GM13976 (cell line): ENCODE results near the gene STXBP2.

Experiments used
- DNase-seq: peaks from one replicate; pipeline ENCODE4 v3.0.0; 2012; ENCODE audit warnings: low spot score
- in situ Hi-C: fragments of 300-500 bp; cut with MboI; formaldehyde crosslinking; loops from one replicate; pipeline ENCODE4 v1.12.0; 2022; ENCODE audit warnings: low sequenced_read_pairs, mixed read lengths, inconsistent platforms; ENCODE audit not compliant: unreplicated experiment
- TF ChIP-seq, protein P1 (sequence below): IDR thresholded peaks from 2 replicates; pipeline ENCODE4 v1.5.1; 2012; ENCODE audit warnings: borderline replicate concordance, mild to moderate bottlenecking; ENCODE audit not compliant: insufficient read depth; ENCODE audit errors: extremely low read depth, missing control alignments, control extremely low read depth

The STXBP2 gene

DNA sequence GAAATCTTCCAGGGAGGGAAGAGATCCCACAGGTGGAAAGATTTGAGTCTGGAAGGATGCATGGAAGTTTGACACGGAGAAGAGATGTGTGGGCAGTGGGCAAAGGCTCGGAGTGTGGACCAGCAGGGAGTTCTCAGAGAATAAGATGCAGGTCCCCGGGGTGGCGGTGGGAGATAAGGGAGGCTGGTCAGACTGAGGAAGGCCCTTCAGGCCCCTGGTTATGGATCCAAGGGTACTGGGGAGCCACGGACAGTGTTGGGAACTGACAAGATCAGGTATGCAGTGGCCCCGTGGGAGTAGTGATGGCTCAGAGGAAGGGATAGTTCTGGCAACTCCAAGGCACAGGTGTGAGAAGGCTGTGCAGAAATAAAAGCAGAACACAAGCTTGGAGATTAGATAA lies 38.7 kb upstream of the STXBP2 start:
- no peak for DNase-seq
- TF ChIP-seq, protein P1, sequence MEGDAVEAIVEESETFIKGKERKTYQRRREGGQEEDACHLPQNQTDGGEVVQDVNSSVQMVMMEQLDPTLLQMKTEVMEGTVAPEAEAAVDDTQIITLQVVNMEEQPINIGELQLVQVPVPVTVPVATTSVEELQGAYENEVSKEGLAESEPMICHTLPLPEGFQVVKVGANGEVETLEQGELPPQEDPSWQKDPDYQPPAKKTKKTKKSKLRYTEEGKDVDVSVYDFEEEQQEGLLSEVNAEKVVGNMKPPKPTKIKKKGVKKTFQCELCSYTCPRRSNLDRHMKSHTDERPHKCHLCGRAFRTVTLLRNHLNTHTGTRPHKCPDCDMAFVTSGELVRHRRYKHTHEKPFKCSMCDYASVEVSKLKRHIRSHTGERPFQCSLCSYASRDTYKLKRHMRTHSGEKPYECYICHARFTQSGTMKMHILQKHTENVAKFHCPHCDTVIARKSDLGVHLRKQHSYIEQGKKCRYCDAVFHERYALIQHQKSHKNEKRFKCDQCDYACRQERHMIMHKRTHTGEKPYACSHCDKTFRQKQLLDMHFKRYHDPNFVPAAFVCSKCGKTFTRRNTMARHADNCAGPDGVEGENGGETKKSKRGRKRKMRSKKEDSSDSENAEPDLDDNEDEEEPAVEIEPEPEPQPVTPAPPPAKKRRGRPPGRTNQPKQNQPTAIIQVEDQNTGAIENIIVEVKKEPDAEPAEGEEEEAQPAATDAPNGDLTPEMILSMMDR: no peak
- in situ Hi-C loops: no loop called here

DNA sequence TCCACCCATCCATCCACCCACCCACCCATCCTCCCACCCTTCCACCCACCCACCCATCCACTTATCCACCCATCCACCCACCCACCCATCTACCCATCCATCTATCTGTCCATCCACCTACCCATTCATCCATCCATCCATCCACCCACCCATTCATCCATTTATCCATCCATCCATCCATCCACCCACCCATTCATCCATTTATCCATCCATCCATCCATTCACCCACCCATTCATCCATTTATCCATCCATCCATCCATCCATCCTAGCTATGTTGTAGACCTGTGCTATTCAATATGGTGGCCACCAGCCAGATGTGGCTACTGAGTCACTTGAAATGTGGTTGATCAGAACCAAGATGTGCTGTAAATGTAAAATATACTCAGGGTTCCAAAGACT lies 36.2 kb upstream of the STXBP2 start:
- TF ChIP-seq, protein P1: no peak
- in situ Hi-C loops: no loop called here
- no peak for DNase-seq

DNA sequence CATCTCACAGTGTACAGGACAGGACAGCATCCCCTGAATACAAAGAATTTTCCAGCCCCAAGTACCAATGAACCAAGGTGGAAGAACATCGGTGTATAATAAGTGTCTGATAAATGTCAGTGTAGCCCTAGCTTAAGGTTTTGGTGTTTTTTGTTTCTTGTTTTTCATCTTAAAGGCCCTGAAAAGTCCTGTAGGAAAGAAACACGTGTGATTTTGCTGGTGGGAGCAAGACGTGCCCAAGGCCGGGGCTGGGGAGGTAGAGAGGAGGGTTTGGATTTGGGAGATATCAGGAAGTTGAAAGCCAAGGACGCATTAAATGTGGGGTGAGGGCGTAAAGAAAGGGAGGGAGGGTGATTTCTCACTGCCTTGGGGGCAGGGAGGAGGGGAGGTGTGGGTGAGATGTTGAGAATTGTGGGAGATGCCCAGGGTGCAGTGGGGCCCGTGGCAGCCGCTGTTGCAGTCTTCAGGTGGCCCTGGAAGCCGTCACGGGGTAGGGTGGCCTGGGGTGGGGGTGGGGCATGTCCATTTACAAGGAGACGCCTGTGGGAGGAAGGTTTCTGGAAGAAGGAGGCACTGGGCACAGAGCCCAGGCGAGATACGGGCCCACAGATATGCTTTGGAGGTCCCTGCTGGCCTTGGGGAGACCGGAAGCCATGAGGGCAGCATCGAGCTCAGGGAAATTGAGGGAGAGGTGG lies 34.5 kb upstream of the STXBP2 start:
- TF ChIP-seq, protein P1: no peak
- in situ Hi-C loops: no loop called here
- DNase-seq: no peak

DNA sequence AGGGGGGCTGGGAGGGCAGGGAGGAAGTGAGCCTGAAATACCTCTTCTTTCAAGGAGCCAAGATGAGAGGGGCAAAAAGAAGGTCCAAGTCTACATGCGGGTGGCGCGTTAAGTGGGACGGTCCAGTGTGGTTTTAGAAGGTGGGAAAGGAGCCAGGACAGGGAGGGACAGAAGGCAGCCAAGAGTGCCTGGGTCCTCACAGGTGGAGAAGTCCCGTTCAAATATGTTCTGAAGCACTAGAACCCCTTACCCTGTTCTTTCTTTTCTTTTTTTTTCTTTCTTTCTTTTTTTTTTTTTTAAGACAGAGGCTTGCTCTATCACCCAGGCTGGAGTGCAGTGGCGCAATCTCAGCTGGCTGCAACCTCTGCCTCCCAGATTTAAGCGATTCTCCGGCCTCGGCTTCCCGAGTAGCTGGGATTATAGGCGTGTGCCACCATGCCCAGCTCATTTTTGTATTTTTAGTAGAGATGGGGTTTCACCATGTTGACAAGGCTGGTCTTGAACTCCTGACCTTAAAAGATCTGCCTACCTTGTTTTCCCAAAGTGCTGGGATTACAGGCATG lies 33.9 kb upstream of the STXBP2 start:
- in situ Hi-C loops: no loop called here
- TF ChIP-seq, protein P1: no peak
- no peak for DNase-seq

DNA sequence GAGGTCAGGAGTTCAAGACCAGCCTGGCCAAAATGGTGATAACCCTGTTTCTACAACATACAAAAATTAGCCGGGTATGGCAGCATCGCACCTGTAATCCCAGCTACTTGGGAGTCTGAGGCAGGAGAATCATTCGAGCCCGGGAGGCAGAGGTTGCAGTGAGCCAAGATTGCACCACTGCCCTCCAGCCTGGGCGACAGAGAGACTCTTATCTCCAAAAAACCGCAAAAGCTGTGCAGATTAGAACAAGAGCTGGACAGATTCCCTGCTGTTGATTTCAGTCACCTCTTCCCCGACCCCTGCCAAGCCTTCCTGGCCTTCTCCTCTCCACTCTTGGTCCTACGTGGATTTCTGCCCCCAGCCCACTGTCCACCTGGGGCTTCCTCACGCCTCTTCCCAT lies 33.0 kb upstream of the STXBP2 start:
- in situ Hi-C loops: no loop called here
- DNase-seq: no peak
- TF ChIP-seq, protein P1: no peak

DNA sequence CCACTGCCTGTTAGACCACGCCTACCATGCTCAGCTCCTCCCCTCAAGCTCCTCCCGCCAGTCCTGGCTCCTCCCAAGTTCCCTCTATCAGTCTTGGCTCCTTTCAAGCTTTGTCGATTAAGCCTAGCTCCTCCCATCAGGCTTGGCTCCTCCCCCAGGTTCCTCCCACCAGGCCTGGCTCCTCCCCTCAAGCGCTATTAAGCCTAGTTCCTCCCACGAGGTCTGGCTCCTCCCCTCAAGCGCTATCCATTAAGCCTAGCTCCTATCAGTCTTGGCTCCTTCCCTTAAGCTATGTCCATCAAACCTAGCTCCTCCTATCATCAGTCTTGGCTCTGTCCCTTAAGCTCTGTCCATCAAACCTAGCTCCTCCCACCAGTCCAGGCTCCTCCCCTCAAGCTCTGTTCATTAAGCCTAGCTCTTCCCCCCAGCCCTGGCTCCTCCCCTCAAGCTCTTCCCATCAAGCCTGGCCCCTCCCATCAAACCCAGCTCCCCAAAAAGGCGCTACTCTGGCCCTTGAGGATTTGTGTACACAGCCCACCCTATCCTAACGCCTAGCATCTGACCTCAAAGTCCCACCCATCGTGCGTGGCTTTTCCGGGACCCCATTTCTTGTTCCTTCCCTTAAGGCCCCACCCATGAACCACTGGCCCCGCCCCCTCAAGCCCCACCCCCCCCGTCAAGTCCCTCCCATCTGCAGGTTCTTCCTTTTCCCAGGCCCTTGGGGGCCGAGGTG lies 31.3 kb upstream of the STXBP2 start:
- TF ChIP-seq, protein P1: no peak
- DNase-seq: peak; percentile 62
- in situ Hi-C loops: no loop called here
